Activated CD4-positive, CD25-positive, alpha-beta regulatory T cell (primary cell): ENCODE measurements around the gene WDR43.

Source experiments
- DNase-seq, 4 experiments: peaks; one replicate each; lab custom pipeline; 2025; lab: John Stamatoyannopoulos, UW

The WDR43 gene

GRCh38 chr2:28993206-28993960 is 98.9 kb downstream of the WDR43 start:
- DNase-seq = no peak

DNA sequence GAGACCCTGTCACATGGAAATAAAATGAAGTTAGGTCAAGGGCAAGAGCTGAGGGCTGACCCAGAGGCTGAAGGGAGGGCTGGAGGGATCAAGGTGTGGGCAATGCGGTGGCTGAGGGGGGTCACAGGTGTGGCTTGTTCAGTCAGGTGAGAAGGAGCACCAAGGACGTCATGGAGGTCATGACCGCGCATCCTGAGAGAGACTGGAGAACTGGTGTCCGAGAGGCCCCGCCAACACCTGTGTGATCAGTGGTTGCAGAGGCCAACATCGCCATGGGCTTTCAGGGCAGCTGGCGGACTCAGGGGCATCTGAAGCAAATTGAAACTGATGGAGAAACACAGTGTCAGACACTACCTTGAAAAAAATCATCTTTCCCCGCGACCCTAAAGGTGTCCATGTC is 99.6 kb downstream of the WDR43 start:
- DNase-seq = no peak

DNA sequence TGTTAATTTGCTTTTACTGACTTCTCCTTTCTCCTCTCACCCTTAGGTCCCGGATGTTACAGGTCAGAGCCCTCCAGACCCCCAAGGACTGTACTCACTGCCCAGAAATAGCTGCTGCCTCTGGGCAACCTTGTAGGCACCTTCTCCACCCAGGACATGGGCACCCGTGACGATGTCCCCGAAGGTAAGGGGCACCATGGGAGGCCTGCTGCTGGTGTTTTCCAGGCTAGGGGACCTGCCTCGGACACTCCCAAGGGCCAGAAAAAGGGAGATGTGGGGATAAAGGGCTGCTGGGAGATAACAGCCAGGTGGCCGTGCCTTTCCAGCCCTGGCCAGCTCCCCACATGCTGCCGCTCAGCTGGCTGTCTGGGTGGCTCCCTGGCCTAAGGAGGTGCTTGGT is 100.2 kb downstream of the WDR43 start:
- DNase-seq = no peak

GRCh38 chr2:28995765-28996750 is 101.6 kb downstream of the WDR43 start:
- no peak for DNase-seq

DNA sequence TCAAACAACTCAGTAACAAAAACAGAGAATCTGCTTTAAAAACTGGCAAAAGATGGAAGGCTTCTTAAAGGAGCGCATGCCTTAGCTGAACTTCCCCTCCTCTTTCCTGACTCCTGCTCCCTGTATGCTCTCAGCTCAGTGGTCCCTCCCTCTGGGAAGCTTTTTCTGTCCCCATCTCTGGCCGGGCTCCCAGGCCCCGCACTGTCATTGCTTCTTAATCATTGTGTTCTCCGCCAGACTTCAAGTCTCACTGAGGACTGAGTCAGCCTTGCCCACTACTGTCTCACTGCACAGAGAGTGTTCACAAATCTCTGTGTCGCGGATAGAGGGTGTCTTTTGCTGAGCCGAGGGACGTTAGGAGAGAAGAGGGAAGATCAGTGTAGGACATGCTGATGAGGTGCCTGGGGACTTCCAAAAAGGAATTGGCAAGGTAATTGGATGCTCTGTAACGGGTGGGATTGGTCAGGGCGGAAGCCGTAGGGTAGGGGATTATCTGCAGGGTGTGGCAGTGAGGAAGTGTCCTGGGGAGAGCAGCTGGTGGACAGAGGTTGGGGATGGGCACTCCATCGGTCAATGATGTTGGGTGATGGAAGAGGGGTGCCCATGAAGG is 102.9 kb downstream of the WDR43 start:
- no peak for DNase-seq
